ENCODE data around the gene DDX1.

DDX1 gene

DNA sequence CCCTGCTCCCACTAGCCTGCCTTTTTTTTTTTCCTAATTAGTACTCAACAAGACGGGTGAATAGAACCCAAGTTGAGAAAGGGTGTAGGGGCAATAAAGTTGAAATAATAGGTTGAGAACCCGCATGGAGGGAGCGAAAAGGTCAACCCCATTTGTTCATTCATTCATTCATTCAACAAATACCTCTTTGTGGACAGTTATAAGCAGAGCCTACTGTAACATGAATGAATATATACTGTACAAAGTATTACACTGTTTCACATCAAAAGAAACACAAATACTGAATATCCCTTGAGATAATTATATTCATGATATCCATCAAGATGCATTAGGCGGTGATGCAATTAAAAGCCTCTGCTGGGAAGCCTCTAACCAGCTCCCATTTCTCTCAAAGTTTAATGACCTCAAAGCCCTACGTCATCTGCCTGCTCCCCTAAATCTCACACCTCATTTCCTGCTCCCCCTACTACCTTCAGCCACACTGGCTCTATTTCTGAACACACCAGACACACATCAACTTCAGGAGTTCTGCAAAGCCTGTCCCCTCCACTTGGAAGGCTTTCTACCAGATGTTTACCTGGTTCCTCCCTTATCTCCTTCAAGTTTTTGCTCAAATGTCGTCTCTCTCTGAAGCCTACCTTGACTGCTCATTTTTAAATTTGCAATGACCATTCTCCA, 29.2 kb upstream of the DDX1 start:
- DNase-seq = no peak

DNA sequence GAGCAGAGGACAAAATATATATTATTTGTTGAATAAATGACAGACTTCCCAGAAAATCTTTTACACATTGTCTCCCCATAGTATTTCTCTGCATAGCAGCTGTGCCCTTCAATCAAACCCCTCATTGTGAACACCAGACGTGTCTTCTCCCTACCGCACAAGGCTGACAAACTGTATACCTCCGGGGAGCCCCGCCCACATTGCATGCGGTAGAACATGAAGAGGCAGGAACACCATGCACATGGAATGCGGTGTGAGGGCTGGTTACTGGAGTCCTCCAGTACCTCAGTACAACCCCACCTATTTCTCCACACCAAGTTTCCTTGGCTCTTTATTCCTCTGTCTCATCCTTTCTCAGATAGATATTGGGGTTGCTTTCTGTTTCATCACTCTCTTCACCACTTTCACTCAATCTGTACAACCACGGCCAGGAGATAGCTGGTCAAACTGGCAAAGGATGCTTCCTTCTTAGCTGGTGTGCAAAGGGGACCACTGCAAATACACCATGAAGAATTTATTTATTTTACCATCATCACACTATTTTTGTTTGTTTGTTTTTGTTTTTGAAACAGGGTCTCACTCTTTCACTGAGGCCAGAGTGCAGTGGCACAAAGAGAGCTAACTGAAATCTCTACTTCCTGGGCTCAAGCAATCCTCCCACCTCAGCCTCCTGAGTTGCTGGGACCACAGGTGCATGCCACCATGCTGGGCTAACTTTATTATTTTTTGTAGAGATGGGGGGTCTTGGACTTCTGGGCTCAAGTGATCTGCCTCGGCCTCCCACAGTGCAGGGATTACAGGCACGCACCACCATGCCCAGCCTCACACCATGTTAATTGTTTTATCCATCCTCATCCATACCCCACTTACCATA, 28.2 kb upstream of the DDX1 start:
- DNase-seq = no peak

DNA sequence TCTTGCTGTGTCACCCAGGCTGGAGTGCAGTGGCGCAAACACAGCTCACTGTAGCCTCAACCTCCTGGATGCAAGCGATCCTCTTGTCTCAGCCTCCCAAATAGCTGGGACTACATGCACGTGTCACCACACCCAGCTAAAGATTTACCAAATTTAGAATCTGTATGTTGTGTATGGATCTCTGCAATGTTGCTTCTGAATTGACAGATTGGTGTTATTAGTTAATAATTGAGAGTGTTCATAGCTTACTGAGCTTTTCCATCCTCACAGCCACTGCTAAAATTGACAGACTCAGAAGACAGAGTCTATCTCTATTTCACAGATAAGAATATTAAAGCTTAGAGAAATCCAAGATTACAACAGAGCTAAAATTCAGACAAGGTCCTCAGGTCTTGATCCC, 26.3 kb upstream of the DDX1 start:
- no peak for DNase-seq

DNA sequence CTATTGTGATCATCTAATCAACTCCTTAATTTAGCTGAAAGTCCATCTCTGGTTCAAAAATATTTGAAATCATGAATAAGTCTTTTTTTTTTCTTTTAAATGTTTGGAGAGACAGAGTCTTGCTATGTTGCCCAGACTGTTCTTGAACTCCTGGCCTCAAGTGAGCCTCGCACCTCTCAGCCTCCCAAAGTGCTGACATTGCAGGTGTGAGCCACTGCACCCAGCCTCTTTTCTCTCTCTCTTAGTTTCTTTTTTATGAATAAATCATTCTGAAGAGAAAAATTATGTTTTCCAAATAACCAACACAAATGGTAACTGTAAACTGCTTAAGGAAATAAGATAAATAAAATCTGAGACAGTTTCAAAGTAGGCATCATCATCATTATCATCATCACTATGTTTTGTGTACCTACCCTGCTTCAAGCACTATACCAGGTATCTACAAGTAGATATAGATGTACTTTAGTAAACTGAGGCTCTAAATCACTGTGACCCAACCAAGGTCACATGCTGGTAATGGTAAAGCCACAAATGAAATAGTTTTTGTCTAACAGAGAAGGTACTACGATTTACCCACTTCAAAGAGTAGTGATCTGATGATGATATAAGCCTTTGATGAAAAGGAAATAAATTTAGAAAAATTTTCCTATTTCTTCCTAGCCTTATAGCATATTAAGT, 25.5 kb upstream of the DDX1 start:
- no peak for DNase-seq

DNA sequence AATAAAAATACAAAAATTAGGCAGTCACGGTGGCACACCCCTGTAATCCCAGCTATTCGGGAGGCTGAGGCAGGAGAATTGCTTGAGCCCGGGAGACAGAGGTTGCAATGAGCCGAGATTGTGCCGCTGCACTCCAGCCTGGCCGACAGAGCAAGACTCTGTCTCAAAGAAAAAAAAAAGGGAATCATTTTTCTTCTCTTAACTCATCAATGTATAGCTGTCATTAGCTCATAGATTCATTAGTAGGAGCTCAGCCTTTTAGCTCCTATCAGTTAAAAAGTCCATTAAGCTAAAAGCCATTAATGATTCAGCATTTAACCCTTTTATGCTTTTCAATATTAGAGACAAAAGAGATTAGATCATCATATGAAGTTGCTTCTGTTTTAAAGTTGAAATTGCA, 24.8 kb upstream of the DDX1 start:
- no peak for DNase-seq

DNA sequence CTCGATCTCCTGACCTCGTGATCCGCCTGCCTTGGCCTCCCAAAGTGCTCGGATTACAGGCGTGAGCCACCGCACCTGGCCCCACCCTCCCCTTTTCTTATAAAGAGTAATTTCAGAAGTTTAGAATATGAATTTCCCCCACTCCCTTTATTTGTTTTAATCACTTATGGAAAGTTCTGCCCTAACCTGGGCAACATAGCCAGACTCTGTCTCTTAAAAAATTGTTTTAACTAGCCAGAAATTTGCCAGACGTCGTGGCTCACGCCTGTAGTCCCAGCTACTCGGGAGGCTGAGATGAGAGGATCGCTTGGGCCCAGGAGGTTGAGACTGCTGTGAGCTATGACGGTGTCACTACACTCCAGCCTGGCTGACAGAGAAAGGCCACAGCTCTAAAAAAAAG, 22.8 kb upstream of the DDX1 start:
- DNase-seq = no peak

DNA sequence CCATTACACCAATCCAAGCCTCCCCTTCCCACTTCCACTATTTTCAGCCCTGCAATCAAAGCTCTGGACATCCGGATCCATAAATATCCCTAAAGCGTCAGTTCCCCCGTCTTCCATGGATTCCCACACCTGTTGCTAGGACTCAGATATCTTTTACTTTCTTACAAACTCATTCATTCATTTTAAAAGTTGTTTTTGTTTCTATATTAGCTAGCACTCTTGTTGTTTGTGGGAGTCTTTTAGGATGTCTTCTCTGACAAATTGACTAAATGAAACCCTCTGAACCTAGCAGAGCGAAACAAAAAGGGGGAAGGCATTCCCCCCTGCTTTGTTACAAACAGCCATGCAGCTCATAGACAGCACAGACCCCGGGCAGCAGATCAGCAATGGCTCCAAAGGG, 21.6 kb upstream of the DDX1 start:
- no peak for DNase-seq

DNA sequence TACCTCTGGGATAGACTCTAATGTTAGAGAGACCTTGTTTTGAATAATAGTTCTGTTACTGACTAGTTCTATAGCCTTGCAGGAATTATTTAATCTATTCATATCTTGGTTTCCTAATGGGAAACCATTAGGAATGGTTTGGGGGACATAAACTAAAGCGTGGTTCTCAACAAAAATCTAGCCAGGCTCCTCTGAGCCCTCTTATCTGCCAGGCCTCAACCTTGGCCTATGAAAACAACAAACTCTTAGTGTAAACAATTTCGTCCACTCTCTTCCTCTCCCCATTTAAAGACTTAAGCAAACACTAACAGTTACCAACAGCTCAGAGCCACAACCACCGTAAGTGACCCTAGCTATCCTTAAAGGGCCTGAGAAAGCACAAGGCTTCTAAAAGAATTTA, 19.9 kb upstream of the DDX1 start:
- DNase-seq = no peak

DNA sequence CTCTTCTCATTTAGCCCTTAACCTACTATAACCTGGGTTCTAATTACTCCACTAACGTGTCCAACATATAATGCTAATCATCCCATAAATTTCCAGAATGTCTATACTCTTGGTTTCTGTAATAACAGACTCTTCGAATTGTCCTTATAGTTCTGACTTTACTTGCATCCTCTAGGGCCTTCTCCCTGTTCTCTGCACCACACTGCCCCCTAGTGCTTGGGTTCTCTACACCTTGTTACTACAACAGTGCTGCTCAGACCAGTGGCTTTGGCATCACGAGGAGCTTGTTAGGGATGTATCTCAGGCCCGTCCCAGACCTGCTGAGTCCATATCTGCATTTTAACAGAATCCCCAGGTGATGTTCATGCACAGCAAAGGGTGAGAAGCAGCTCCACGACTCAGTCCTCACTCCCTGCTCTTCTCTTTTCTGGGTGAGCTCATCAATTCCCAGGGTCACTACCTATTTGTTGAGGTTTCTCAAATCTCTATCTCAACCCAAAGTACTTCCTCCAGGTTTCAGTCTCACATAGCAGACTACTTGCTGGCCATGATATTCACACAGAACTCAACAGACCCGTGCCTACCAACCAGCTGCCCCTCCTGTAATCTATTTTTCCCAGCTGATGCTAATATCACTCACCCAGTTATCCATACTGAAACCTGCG, 14.5 kb upstream of the DDX1 start:
- peak; percentile 60 to 87 (median 77) for DNase-seq

DNA sequence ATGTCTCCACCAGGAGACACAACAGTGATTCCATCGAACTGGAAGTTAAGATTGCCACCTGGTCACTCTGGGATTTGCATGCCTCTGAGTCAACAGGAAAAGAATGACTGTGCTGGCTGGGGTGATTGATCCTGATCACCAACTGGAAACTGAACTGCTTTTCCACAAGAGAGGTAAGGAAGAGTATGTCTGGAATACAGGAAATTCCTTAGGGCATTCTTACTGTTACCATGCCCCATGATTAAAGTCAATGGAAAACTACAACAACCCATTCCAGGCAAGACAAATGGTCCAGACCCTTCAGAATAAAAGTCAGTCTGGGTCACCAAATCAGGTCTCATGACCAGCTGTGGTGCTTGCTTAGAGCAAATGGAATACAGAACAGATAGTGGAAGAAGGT, 12.0 kb upstream of the DDX1 start:
- DNase-seq = no peak

DNA sequence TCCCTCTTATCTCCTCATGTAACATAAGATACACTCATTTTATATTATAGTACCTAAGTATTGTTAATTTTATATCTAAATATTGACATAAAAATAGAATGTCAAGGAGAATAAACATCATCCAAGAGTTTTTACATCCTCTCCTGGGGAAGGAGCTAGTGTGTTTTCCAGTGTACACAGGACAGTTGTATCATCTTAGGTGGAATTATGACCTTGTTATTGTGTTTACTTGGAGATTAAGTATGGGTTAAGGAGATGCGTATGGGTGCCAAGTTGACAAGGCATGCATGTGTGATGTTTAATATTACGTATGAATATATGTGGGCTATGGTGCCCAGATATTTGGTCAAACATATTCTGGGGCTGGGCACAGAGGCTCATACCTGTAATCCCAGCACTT, 11.2 kb upstream of the DDX1 start:
- DNase-seq = no peak

DNA sequence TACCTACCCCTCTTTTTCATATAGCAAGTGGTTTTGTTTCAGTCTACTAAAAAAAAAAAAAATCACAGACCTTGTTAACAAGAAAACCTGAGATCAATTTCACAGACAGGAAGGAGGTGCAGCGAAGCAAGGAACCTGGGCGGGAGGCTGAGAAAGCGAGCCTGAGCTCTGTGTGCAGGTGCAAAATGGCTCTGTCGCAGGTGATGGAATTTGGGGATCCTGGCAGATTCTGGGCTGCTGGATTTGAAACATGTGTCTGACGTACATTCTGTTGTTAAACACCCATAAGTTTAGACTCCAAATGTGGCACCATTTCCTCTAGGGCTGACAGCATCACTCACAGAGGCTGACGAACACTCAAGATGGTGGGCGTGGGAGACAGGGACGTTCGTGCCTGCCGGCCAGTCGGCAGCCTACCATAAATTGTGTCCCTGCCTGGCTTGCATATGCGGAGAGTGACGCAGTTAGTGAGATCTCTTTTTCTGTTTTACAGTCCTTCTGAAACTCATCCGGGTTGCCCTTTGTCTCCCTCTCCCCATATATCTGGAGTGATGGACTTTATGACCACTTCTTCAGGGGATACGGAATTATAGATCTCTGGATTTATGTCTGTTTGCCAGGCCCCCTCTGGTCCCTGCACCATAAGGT, 8.8 kb upstream of the DDX1 start:
- no peak for DNase-seq

DNA sequence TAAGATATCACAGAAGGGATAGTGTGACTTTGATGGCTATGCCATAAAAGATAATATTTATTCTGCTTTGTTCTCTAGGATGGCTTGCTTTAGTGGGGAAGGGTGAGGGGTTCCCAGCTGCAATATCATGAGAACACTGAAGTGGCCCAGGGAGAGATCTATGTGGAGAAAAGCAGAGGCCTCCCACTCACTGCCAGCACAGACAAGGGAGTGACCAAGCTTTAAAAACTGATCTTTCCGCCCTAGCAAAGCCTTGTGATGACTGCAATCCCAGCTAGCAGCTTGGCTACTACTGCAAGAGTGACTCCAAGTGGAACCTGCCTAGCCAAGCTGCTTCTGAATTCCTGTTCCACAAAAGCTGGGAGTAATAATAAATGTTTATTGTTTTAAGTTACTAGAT, 7.8 kb upstream of the DDX1 start:
- no peak for DNase-seq

DNA sequence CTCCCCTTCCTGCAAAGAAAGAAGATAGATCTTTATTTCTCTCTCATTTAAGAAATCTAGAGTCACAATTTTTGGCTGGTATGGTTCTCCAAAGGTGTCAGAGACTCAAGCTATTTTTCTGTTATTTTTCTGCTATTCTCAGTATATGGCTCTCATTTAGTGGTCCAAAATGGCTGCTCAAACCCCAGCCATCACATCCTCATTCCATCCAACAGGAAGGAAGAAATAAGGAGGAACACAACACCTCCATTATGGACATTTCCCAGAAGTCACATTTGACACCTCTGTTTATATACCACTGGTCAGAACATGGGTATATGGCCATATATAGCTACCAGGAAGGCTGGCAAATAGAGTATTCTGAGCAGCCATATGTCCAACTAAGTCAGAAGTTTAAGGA, 7.4 kb upstream of the DDX1 start:
- no peak for DNase-seq

DNA sequence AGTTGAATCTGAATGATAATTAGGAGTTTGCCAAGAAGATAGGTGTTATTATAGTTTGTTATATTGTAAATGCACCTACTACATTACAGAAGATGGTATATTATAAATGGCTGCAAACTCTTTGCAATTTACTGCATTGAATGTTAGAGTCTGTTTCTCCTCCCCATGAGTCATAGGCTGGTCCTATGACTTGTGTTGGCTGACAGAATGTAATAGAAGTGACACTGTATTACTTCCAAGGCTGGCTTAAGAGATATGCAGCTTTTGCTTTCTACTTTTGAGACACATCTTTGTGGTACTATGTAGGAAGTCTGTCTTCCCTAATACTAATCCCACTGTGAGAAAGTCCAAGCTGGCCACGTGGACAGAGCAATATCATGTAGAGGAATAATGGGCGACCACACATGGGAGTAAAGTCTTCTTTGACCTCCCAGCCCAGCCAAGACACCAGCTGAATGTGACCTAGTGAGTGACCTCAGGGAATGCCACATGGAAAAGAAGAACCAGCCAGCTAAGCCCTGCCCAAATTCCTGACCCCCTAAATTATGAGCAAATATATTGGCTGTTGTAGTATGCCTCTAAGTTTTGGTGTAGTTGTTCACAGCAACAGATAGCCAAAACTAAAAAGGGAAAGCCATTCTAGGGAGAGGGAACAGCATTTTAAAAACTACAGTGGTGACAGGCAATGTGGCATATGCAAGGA, 6.8 kb upstream of the DDX1 start:
- no peak for DNase-seq

DNA sequence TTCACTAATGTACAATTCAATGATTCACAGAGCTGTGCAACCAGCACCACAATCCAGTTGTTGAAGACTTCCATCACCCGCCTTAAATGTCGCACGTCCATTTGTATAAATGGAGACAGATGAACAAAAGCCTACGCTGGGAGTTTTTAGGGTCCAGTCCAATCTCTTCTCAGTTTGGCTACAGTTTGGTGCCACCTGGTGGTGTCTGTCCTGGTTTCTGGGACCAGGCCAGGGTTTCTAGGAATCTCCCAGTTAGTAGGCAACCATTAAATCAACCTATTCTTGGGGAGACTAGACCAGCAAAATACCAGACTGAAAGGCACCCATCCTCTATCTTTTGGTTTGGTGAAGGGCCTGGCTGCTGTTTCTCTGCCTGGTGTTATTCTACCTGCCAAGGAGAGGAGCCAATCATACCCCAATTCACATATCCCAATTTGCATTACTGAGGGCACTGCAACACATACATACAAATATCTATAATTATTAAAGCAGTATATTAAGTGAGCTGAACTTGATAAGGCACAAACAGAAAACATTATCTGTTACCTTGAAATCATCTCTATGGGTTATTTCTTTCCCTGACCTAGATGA, 3.2 kb upstream of the DDX1 start:
- DNase-seq = peak in 2 of 5 donors; percentile 4 to 7

DNA sequence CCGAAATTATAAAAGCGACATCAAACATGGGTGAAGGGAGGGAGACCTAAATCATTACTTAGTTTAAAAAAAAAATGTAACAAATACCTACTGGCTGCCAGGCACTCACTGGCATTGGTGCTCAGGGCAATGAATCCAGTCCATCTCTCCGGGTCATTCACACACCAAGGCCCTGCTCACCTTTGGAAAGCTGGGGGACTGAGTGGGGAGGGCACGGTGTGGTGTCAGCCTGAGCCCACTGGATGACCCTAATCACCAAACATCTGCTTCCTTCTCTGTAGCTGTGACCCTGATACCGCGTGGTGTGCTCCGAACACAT, 336 bp upstream of the DDX1 start:
- no peak for DNase-seq

DNA sequence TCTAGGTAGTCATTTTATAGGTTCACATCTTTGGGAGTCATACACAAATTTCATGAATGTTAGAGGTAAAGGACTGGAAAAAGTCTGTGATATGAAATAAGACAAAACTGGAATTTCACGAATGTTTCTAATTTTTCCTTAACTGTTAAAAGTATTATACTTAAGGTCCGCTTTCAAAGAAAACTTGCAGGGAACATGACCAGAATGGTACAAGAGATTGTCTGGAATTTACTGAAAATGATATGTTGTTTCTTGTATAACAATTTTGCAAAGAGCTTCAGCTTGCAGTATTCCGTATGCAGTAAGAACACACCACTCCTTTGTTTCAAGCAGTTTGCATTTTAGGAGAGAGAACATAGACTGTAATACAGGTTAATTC, 1.6 kb downstream of the DDX1 start:
- DNase-seq = no peak

DNA sequence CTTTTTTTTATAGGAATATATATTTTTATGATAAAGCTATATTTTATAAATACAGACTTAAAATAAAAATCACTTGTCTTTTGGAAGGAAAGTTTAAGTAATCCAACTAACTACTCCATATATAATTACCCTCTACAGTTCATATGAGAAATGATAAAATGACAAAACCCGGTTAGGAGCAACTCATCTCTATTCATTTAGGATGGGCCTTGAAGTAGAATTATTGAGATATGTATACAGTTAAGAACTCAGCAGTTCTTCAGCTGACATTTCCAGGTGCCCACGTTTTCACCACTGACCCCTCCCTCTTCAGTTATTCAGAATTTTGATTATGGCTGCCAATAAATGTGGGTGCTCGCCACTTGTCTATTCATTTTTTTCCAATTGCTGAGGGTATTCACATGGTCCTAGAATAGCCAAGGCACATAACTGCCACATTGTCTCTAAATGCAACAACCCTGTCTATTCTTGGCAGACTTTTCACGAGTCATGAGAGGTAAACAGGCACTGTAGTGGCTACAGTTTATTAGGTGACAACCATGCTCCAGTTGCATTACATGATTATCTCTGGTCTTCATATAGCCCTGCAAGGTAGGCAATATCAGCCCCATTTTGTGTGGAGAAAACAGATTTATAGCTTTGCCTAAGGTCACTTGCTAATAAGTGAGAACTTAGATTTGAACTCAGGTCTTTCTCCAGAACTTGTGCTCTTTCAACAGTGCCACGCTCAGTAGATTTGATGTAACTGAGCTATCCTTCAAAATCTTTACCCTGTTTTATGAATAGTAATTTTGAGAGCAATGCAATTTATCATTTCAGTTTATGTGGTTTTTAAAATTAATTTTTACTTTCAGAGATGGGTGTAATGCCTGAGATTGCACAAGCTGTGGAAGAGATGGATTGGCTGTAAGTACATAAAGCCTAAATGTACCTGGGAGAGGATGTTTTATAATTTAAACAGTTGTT, 2.9 kb downstream of the DDX1 start:
- DNase-seq = no peak

DNA sequence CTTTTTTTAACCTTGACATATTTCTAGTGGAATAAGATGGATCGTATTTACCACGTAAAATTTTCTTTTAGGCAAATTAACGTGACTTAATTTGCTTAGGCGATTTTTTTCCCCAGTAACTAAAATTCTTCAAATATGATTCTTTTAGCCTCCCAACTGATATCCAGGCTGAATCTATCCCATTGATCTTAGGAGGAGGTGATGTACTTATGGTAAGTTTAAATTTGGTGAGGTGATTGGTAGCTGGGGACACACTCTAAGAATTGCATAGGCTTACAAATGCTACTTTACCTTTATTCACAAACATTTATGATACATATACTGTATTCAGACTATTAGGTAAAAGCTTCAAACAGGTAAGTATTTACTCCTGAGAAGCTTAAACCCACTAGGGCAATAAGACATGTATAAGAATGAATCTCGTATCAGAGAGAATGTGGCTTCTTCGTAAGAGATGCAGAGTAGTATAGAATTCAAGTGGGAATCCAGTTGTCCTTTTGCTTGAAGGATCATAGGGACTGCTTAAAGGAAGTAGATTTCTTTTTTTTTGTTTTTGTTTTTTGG, 3.8 kb downstream of the DDX1 start:
- no peak for DNase-seq
